K562 (cell line): ENCODE data around the gene SDHC. TPM values are rescaled to one million over a fixed set of nuclear protein-coding genes. Genes with fewer than 3 reads are reported as not detected.

ENCODE experiments used
- ATAC-seq: fragments of 200-7000 bp; cut with Tn5 transposase; 3 replicates; pipeline ENCODE4 v1.9.1; 2020; ENCODE audit warnings: moderate library complexity
- BruUV-seq: library from RNA; stranded (reverse); fragments of 400-500 nt; replicated peaks from 2 replicates; lab custom pipeline; 2021; lab: Mats Ljungman, UMichigan
- CTCF ChIA-PET: fragments of 300-600 bp; formaldehyde crosslinking; extraction: SDS; loops from one replicate; lab custom pipeline; 2021; ENCODE audit warnings: low intra/inter-chr PET ratio; lab: Yijun Ruan, JAX
- POLR2A ChIA-PET: fragments of 300-600, 350-650 bp; sonication (Branson Sonifier 250); formaldehyde crosslinking; extraction: SDS; loops from one replicate; lab custom pipeline; 2021; ENCODE audit warnings: antibody characterized with exemption, inconsistent platforms; lab: Yijun Ruan, JAX
- DNase-seq, 4 experiments: peaks; one replicate each; pipeline versions ENCODE4 v3.0.0 to v3.0.0-alpha.2; 2011 to 2018; ENCODE audit warnings: low spot score in 3 of 4, mixed read lengths in 3 of 4; ENCODE audit errors: extremely low read depth in 1 of 4
- FAIRE-seq: peaks from 2 replicates; lab custom pipeline; 2011; peaks lifted over from hg19 to GRCh38; lab: Jason Lieb, UNC
- H2AFZ ChIP-seq: 2 replicates; pipeline ENCODE4 v1.6.0; 2011; ENCODE audit warnings: low read depth, low read length, control low read depth, inconsistent platforms
- H3K27ac ChIP-seq: fragments of 200-600 bp; 3 replicates; pipeline ENCODE4 v1.8.0; 2011; ENCODE audit warnings: low read depth, mild to moderate bottlenecking, control low read depth, inconsistent platforms, low read length, moderate library complexity, mixed read lengths; ENCODE audit errors: extremely low read depth
- H3K27me3 ChIP-seq, 2 experiments: fragments of 300-600 bp in 1 of 2; 2 replicates in 1 of 2; 3 replicates in 1 of 2; pipeline versions ENCODE4 v1.6.0 to v1.8.0; 2011; ENCODE audit warnings: inconsistent platforms in 2 of 2, low read length in 2 of 2, mild to moderate bottlenecking in 1 of 2, mixed read lengths in 1 of 2, moderate library complexity in 1 of 2; ENCODE audit not compliant: control insufficient read depth in 2 of 2, insufficient read depth in 2 of 2
- H3K36me3 ChIP-seq: fragments of 300-600 bp; 3 replicates; pipeline ENCODE4 v1.8.0; 2011; ENCODE audit warnings: mild to moderate bottlenecking, low read length, inconsistent platforms; ENCODE audit not compliant: control insufficient read depth, insufficient read depth
- H3K4me1 ChIP-seq, 2 experiments: fragments of 200-600 bp in 1 of 2; replicated peaks in 1 of 2; 2 replicates in 1 of 2; 3 replicates in 1 of 2; pipeline versions ENCODE4 v1.5.1 to v1.8.0; 2011; ENCODE audit warnings: inconsistent platforms in 2 of 2, low read length in 2 of 2, mild to moderate bottlenecking in 1 of 2, mixed read lengths in 1 of 2, moderate library complexity in 1 of 2; ENCODE audit not compliant: control insufficient read depth in 2 of 2, insufficient read depth in 2 of 2
- H3K4me2 ChIP-seq: 2 replicates; pipeline ENCODE4 v1.6.1; 2011; ENCODE audit warnings: low read length, control low read depth, inconsistent platforms, mixed read lengths; ENCODE audit not compliant: insufficient read depth
- H3K4me3 ChIP-seq: fragments of 200-600 bp; sonication (generic), shearing (Covaris generic); 2 replicates; pipeline ENCODE4 v1.5.1; 2016; ENCODE audit warnings: control low read depth, inconsistent platforms
- H3K79me2 ChIP-seq: fragments of 200-600 bp; 3 replicates; pipeline ENCODE4 v1.8.0; 2011; ENCODE audit warnings: low read length, inconsistent platforms; ENCODE audit not compliant: control insufficient read depth, insufficient read depth
- H3K9ac ChIP-seq, 2 experiments: 2 replicates each; pipeline versions ENCODE4 v1.6.0 to v1.6.1; 2011; ENCODE audit warnings: low read depth in 2 of 2, low read length in 2 of 2, control low read depth in 1 of 2, inconsistent platforms in 1 of 2, mild to moderate bottlenecking in 1 of 2, mixed read lengths in 1 of 2; ENCODE audit not compliant: insufficient read depth in 1 of 2
- H3K9me1 ChIP-seq: one replicate; pipeline ENCODE4 v1.6.0; 2011; ENCODE audit warnings: inconsistent platforms, mild to moderate bottlenecking, low read length, moderate library complexity; ENCODE audit not compliant: control insufficient read depth, insufficient read depth
- H3K9me3 ChIP-seq: replicated peaks from 2 replicates; pipeline ENCODE4 v1.5.1; 2011; ENCODE audit warnings: low read depth, low read length, inconsistent platforms; ENCODE audit not compliant: control insufficient read depth, insufficient read depth
- H4K20me1 ChIP-seq: replicated peaks from 2 replicates; pipeline ENCODE4 v1.6.1; 2011; ENCODE audit warnings: low read length, inconsistent platforms, mixed read lengths; ENCODE audit not compliant: control insufficient read depth, insufficient read depth
- FOSL1 ChIP-seq: fragments of 200-800 bp; sonication (Bioruptor generic); conservative IDR thresholded peaks from 2 replicates; pipeline ENCODE4 v1.6.1; 2016; ENCODE audit warnings: missing genetic modification characterization, missing compliant biosample characterization
- FOXJ3 ChIP-seq: sonication (generic); formaldehyde crosslinking; IDR thresholded peaks from 2 replicates; pipeline ENCODE4 v1.4.0; 2020; ENCODE audit warnings: mild to moderate bottlenecking, missing genetic modification reagents
- GATAD2A ChIP-seq: fragments of 450-650 bp; IDR thresholded peaks from 2 replicates; pipeline ENCODE4 v1.6.1; 2017
- GATAD2B ChIP-seq: fragments of 450-650 bp; IDR thresholded peaks from 2 replicates; pipeline ENCODE4 v1.6.1; 2017; ENCODE audit warnings: mild to moderate bottlenecking, borderline replicate concordance
- POLR2AphosphoS5 ChIP-seq: IDR thresholded peaks from 2 replicates; pipeline ENCODE4 v1.6.1; 2011; ENCODE audit warnings: mild to moderate bottlenecking, low read depth, low read length, moderate library complexity; ENCODE audit not compliant: control insufficient read depth, insufficient read depth
- RFX1 ChIP-seq: fragments of 450-650 bp; IDR thresholded peaks from 2 replicates; pipeline ENCODE4 v1.6.1; 2016; ENCODE audit warnings: mild to moderate bottlenecking, moderate library complexity
- TCF7L2 ChIP-seq: fragments of 150-350 bp; IDR thresholded peaks from 2 replicates; pipeline ENCODE4 v1.6.1; 2016; ENCODE audit warnings: low read depth, mild to moderate bottlenecking, low read length, moderate library complexity
- ZNF217 ChIP-seq: sonication (generic); formaldehyde crosslinking; IDR thresholded peaks from 2 replicates; pipeline ENCODE4 v1.8.0; 2022; ENCODE audit warnings: mild to moderate bottlenecking, missing genetic modification reagents
- WGBS: fragments of 100-300 bp; shearing (Covaris generic); methylation state at CpG from one replicate; pipeline ENCODE4 v1.1.6; 2016; ENCODE audit warnings: low coverage, mixed read lengths; ENCODE audit not compliant: insufficient coverage; ENCODE audit errors: missing lambda C conversion rate; 5-methylcytosine and 5-hydroxymethylcytosine counted together
- in situ Hi-C: fragments of 300-500 bp; cut with MboI; formaldehyde crosslinking; loops from 4 replicates; pipeline ENCODE4 v1.15.0; 2018; ENCODE audit warnings: inconsistent platforms, mixed read lengths
- intact Hi-C: fragments of 100-400 bp; cut with micrococcal nuclease; formaldehyde crosslinking; loops from 2 replicates; pipeline ENCODE4 v1.14.2; 2022
- polyA plus RNA-seq, 8 experiments: library from polyadenylated mRNA; depleted of rRNA in 4 of 8; stranded (reverse) in 5 of 8; unstranded in 3 of 8; fragments of >200 nt; fragmentation: Nextera tagmentation in 2 of 8; fragmentation: Illumina TruSeq in 1 of 8; extraction: Ambion mirVana in 2 of 8; extraction: Trizol in 1 of 8; gene quantifications; 2 replicates each; pipeline versions ENCODE4 v1.2.1 to v1.2.3, GENCODE V29; 2011 to 2014; ENCODE audit warnings: inconsistent platforms in 1 of 8, missing spikeins in 1 of 8
- total RNA-seq, 7 experiments: library from RNA; depleted of rRNA in 6 of 7; stranded (reverse); fragments of >200 nt in 6 of 7; fragmentation: Illumina TruSeq in 2 of 7; extraction: Trizol in 2 of 7; gene quantifications; 2 replicates each; pipeline versions ENCODE4 v1.2.1 to v1.2.3, GENCODE V29; 2011 to 2021; ENCODE audit warnings: low replicate concordance in 1 of 7

Gene SDHC
- total and polyA plus RNA-seq, 9 of the 15 experiments (the other 6 are each of a cell fraction or from before 2014, with no cell fraction given) = 7.7 to 309 (median 174) TPM

- 4% methylated on average over 3 of the region's 3 CpGs for WGBS
- no peak for DNase-seq
- no peaks in the 10 kb centered on the region for H3K36me3 ChIP-seq
- intact Hi-C loops = no loop called here
- no peak overlapping the region for H3K9ac ChIP-seq
- peaks cover 3 to 27% of the 10 kb centered on the region in 2 experiments; a peak in 4 of 5 replicates for H3K27me3 ChIP-seq
- H3K9me3 ChIP-seq = no peaks in the 10 kb centered on the region
- H3K9me1 ChIP-seq = no peaks in the 10 kb centered on the region
- in situ Hi-C loops = no loop called here
- H3K4me2 ChIP-seq = no peak overlapping the region
- CTCF ChIA-PET = no interaction called here
- POLR2A ChIA-PET = no interaction called here
- H2AFZ ChIP-seq = no peak overlapping the region
- no peak for FAIRE-seq
- H3K79me2 ChIP-seq = no peaks in the 10 kb centered on the region
- no peak overlapping the region for H3K27ac ChIP-seq
- BruUV-seq = no TSS peak
- no peak for TF ChIP-seq GATAD2B
- TF ChIP-seq POLR2AphosphoS5 = no peak
- TF ChIP-seq FOXJ3 (CRISPR knock-in tag) = no peak
- TF ChIP-seq ZNF217 = no peak
- peak; percentile 73 for TF ChIP-seq RFX1
- TF ChIP-seq FOSL1 (tag) = no peak
- no peak for ATAC-seq
- H3K4me1 ChIP-seq = no peaks in the 10 kb centered on the region
- H3K4me3 ChIP-seq = no peak overlapping the region
- H4K20me1 ChIP-seq = no peaks in the 10 kb centered on the region
These were observed 46.9 kb upstream of the SDHC start for GRCh38 chr1:161267321-161267720.

GRCh38 chr1:161273402-161273801 lies 40.8 kb upstream of the SDHC start:
- peaks cover 7 to 23% of the 10 kb centered on the region in 2 experiments for H3K27me3 ChIP-seq
- ATAC-seq (no peak), DNase-seq (no peak), FAIRE-seq (no peak)
- no peak overlapping the region for H3K9ac ChIP-seq
- TF ChIP-seq TCF7L2 (no peak), GATAD2A (no peak)
- H3K4me1 ChIP-seq = no peaks in the 10 kb centered on the region
- H3K9me1 ChIP-seq = no peaks in the 10 kb centered on the region
- no peak overlapping the region for H2AFZ ChIP-seq
- BruUV-seq = no TSS peak
- intact Hi-C loops (no loop called here), in situ Hi-C loops (no loop called here)
- ChIA-PET POLR2A (interaction anchor here (1.0 kb wide), 1 partner anchor 12 kb away, joined by 3 read pairs; no protein-coding TSS in a partner anchor), CTCF (no interaction called here)
- H3K9me3 ChIP-seq = no peaks in the 10 kb centered on the region
- H3K36me3 ChIP-seq = no peaks in the 10 kb centered on the region
- no peak overlapping the region for H3K4me2 ChIP-seq
- no peak overlapping the region for H3K4me3 ChIP-seq
- no peaks in the 10 kb centered on the region for H4K20me1 ChIP-seq
- H3K79me2 ChIP-seq = no peaks in the 10 kb centered on the region
- no peak overlapping the region for H3K27ac ChIP-seq
- 0% methylated on average over 3 of the region's 3 CpGs for WGBS
